Endometrial microvascular endothelial cells (primary cell): ENCODE results near the gene AGGF1. TPM values are rescaled to one million over a fixed set of nuclear protein-coding genes. Genes with fewer than 3 reads are reported as not detected.
"Not testable (repeated sequence)": the region's sequence is repeated elsewhere in the genome, so short reads cannot be mapped to it uniquely, and the experiment has no call there.

Experiments
- in situ Hi-C: cut with HindIII; loops from 2 replicates; pipeline ENCODE4 v1.10.0; 2017; ENCODE audit warnings: low sequenced_read_pairs, low pct_unique_long_range_greater_than_20kb; ENCODE audit errors: inconsistent ontology term
- total RNA-seq: library from RNA; depleted of rRNA; stranded (reverse); fragments of >200 nt; gene quantifications from one replicate; pipeline ENCODE4 v1.2.3, GENCODE V29; 2015; ENCODE audit errors: inconsistent ontology term

AGGF1 gene
- total RNA-seq = 12.5 TPM

- in situ Hi-C loops = no loop called here
These were observed at the start of gene AGGF1 for GRCh38 chr5:77030097-77031071. Gene AGGF1, plus strand, starts transcription at chr5:77030404. Its CDS starts 363 bp downstream, at chr5:77030767.

GRCh38 chr5:76980518-76981144, 49.6 kb upstream of the AGGF1 start:
- in situ Hi-C loops = no loop called here

- in situ Hi-C loops = no loop called here
These were observed 47.8 kb upstream of the AGGF1 start for GRCh38 chr5:76982450-76982849.

GRCh38 chr5:76983468-76983867, 46.7 kb upstream of the AGGF1 start:
- in situ Hi-C loops = no loop called here

- in situ Hi-C loops = no loop called here
These were observed 43.2 kb upstream of the AGGF1 start for GRCh38 chr5:76986825-76987526.

GRCh38 chr5:76990899-76991459, 39.2 kb upstream of the AGGF1 start:
- in situ Hi-C loops = no loop called here

- in situ Hi-C loops = not testable (repeated sequence)
These were observed 36.8 kb upstream of the AGGF1 start for GRCh38 chr5:76993436-76993835.

GRCh38 chr5:76994337-76994736, 35.9 kb upstream of the AGGF1 start:
- in situ Hi-C loops = no loop called here

- in situ Hi-C loops = not testable (repeated sequence)
These were observed 32.0 kb upstream of the AGGF1 start for GRCh38 chr5:76998251-76998650.

- in situ Hi-C loops = no loop called here
These were observed 30.8 kb upstream of the AGGF1 start for GRCh38 chr5:76999451-76999850.

- in situ Hi-C loops = no loop called here
These were observed 27.0 kb upstream of the AGGF1 start for GRCh38 chr5:77003246-77003645.

GRCh38 chr5:77006124-77006523, 24.1 kb upstream of the AGGF1 start:
- in situ Hi-C loops = no loop called here

- in situ Hi-C loops = no loop called here
These were observed 21.8 kb upstream of the AGGF1 start for GRCh38 chr5:77008413-77008812.

- in situ Hi-C loops = no loop called here
These were observed 20.0 kb upstream of the AGGF1 start for GRCh38 chr5:77010243-77010642.

- in situ Hi-C loops = no loop called here
These were observed 18.7 kb upstream of the AGGF1 start for GRCh38 chr5:77011498-77011897.

- in situ Hi-C loops = no loop called here
These were observed 17.6 kb upstream of the AGGF1 start for GRCh38 chr5:77012601-77013000.

- in situ Hi-C loops = no loop called here
These were observed 14.2 kb upstream of the AGGF1 start for GRCh38 chr5:77015938-77016569.

GRCh38 chr5:77016962-77017361, 13.2 kb upstream of the AGGF1 start:
- in situ Hi-C loops = no loop called here

- in situ Hi-C loops = no loop called here
These were observed 12.5 kb upstream of the AGGF1 start for GRCh38 chr5:77017668-77018067.
